GM21381 (cell line): ENCODE measurements around the gene SSTR5.
"Not testable (repeated sequence)": the region's sequence is repeated elsewhere in the genome, so short reads cannot be mapped to it uniquely, and the experiment has no call there.

Experiments
- ATAC-seq: cut with Tn5 transposase; IDR thresholded peaks from one replicate; pipeline ENCODE4 v1.9.1; 2021; ENCODE audit warnings: mild to moderate bottlenecking, moderate library complexity; ENCODE audit not compliant: unreplicated experiment

The SSTR5 gene

GRCh38 chr16:1072526-1073261, at the start of gene SSTR5:
SSTR5 (plus strand) TSS chr16:1072747; CDS start chr16:1078869, 6,122 bp downstream.
- no peak for ATAC-seq

GRCh38 chr16:1024138-1024537, 48.4 kb upstream of the SSTR5 start:
- ATAC-seq = no peak

GRCh38 chr16:1025183-1025809, 47.3 kb upstream of the SSTR5 start:
- not testable (repeated sequence) for ATAC-seq

GRCh38 chr16:1026057-1026783, 46.3 kb upstream of the SSTR5 start:
- no peak for ATAC-seq

GRCh38 chr16:1026784-1027500, 45.6 kb upstream of the SSTR5 start:
- no peak for ATAC-seq

GRCh38 chr16:1027501-1027815, 45.1 kb upstream of the SSTR5 start:
- no peak for ATAC-seq

GRCh38 chr16:1028056-1028455, 44.5 kb upstream of the SSTR5 start:
- ATAC-seq = no peak

- no peak for ATAC-seq
Observed at GRCh38 chr16:1028524-1029258, 43.9 kb upstream of the SSTR5 start.

GRCh38 chr16:1029259-1029545, 43.3 kb upstream of the SSTR5 start:
- no peak for ATAC-seq

GRCh38 chr16:1030473-1030901, 42.1 kb upstream of the SSTR5 start:
- no peak for ATAC-seq

GRCh38 chr16:1031666-1032065, 40.9 kb upstream of the SSTR5 start:
- ATAC-seq = no peak

GRCh38 chr16:1032607-1033006, 39.9 kb upstream of the SSTR5 start:
- no peak for ATAC-seq

- ATAC-seq = no peak
Observed at GRCh38 chr16:1033128-1033679, 39.3 kb upstream of the SSTR5 start.

- ATAC-seq = no peak
Observed at GRCh38 chr16:1034230-1035065, 38.1 kb upstream of the SSTR5 start.

- no peak for ATAC-seq
Observed at GRCh38 chr16:1035066-1035415, 37.5 kb upstream of the SSTR5 start.

GRCh38 chr16:1036166-1036565, 36.4 kb upstream of the SSTR5 start:
- ATAC-seq = no peak

GRCh38 chr16:1036726-1037393, 35.7 kb upstream of the SSTR5 start:
- no peak for ATAC-seq

- no peak for ATAC-seq
Observed at GRCh38 chr16:1037394-1038257, 34.9 kb upstream of the SSTR5 start.
